Breast epithelium (tissue), 3 donors: Measurements from ENCODE around the gene HPCAL4.

Experiments used
- POLR2A ChIP-seq: fragments of 450-650 bp; IDR thresholded peaks from one replicate; pipeline ENCODE4 v1.6.1; 2016; ENCODE audit warnings: antibody characterized with exemption, mild to moderate bottlenecking, moderate library complexity
- POLR2AphosphoS5 ChIP-seq, 3 donors: sonication (generic); formaldehyde crosslinking; IDR thresholded peaks; one replicate each; pipeline ENCODE4 v1.6.1; 2017; ENCODE audit warnings: antibody characterized with exemption in 3 of 3
- TF ChIP-seq, protein P1 (sequence below), 3 donors: fragments of 450-650 bp; IDR thresholded peaks; one replicate each; pipeline ENCODE4 v1.5.1; 2016 to 2017; ENCODE audit warnings: antibody characterized with exemption in 3 of 3, mild to moderate bottlenecking in 3 of 3, moderate library complexity in 3 of 3

DNA sequence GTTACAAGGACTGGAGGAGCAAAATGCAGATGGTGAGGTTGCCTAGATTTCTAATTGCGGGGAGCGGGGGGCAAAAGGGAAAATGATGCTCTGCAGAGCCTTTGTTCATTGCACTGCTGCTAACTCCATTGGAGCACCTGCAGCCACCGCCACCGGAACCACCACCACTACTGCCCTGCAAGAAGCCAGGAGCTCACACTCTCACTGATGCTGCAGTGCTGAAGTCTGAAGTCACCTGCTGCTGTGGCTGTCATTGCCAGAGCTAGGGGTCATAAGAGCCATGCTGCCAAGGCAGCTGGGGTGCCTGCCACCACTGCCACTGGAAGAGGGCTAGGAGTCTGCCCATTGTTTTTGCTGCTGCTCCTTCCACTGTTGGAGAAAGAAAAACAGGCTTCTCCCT lies 7.3 kb upstream of the HPCAL4 start:
- TF ChIP-seq, protein P1, sequence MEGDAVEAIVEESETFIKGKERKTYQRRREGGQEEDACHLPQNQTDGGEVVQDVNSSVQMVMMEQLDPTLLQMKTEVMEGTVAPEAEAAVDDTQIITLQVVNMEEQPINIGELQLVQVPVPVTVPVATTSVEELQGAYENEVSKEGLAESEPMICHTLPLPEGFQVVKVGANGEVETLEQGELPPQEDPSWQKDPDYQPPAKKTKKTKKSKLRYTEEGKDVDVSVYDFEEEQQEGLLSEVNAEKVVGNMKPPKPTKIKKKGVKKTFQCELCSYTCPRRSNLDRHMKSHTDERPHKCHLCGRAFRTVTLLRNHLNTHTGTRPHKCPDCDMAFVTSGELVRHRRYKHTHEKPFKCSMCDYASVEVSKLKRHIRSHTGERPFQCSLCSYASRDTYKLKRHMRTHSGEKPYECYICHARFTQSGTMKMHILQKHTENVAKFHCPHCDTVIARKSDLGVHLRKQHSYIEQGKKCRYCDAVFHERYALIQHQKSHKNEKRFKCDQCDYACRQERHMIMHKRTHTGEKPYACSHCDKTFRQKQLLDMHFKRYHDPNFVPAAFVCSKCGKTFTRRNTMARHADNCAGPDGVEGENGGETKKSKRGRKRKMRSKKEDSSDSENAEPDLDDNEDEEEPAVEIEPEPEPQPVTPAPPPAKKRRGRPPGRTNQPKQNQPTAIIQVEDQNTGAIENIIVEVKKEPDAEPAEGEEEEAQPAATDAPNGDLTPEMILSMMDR (IDR thresholded peaks at IDR 0.05): no peak
- no peak for TF ChIP-seq POLR2A
- no peak for TF ChIP-seq POLR2AphosphoS5 (IDR thresholded peaks at IDR 0.05)
